Measurements from ENCODE around the gene TTLL13. TPM values are rescaled to one million over a fixed set of nuclear protein-coding genes. Genes with fewer than 3 reads are reported as not detected.

TTLL13 gene
- total RNA-seq, 1 donor from 2014 or later: not detected

DNA sequence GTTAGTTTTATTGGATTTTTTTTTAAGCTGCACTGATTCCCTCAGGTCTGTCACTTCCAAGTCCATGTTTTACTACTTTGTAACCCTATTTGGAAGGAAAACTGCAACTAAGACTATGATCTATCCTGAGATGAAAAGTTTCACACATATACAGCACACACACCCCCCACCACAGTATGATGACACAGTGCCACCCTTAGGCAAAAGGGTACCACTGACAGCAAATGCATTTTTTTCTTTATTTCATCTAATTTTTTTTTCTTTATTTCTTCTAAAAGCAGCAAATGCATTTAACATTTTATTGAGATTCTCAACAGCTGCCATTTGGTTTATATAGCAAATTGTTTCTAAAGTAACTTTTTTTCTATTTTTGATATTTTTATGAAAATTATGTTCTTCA, 37.3 kb downstream of the TTLL13 start:
- H3K4me1 ChIP-seq (ENCODE audit: insufficient read depth, low read length): no peaks in the 10 kb centered on the region
- H3K79me2 ChIP-seq (ENCODE audit: insufficient read depth, low read length): no peaks in the 10 kb centered on the region
- no peak for DNase-seq (ENCODE audit: low read depth)
- no peaks in the 10 kb centered on the region for H3K27me3 Mint-ChIP-seq (ENCODE audit: low read depth, unreplicated experiment)
- no peaks in the 10 kb centered on the region for H3K9me3 Mint-ChIP-seq (ENCODE audit: unreplicated experiment)
- H4K20me1 ChIP-seq (ENCODE audit: insufficient read depth, low read length): no peaks in the 10 kb centered on the region
- H3K4me1 Mint-ChIP-seq (ENCODE audit: low read depth, unreplicated experiment): no peaks in the 10 kb centered on the region
- no peak overlapping the region for H3K9ac ChIP-seq (ENCODE audit: low read length)
- no peaks in the 10 kb centered on the region for H3K36me3 ChIP-seq (ENCODE audit: insufficient read depth, low read length)
- no peaks in the 10 kb centered on the region for H3K27me3 ChIP-seq (ENCODE audit: insufficient read depth, low read length)
- H3K9me3 ChIP-seq (ENCODE audit: insufficient read depth, low read depth, low read length): no peaks in the 10 kb centered on the region
- H3K27ac ChIP-seq (ENCODE audit: low read depth, low read length): no peak overlapping the region
- TF ChIP-seq, protein P1, sequence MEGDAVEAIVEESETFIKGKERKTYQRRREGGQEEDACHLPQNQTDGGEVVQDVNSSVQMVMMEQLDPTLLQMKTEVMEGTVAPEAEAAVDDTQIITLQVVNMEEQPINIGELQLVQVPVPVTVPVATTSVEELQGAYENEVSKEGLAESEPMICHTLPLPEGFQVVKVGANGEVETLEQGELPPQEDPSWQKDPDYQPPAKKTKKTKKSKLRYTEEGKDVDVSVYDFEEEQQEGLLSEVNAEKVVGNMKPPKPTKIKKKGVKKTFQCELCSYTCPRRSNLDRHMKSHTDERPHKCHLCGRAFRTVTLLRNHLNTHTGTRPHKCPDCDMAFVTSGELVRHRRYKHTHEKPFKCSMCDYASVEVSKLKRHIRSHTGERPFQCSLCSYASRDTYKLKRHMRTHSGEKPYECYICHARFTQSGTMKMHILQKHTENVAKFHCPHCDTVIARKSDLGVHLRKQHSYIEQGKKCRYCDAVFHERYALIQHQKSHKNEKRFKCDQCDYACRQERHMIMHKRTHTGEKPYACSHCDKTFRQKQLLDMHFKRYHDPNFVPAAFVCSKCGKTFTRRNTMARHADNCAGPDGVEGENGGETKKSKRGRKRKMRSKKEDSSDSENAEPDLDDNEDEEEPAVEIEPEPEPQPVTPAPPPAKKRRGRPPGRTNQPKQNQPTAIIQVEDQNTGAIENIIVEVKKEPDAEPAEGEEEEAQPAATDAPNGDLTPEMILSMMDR (IDR thresholded peaks at IDR 0.05; ENCODE audit: insufficient read depth, low read depth, low read length): peak; percentile 46
- no peak for TF ChIP-seq EZH2 (IDR thresholded peaks at IDR 0.05; ENCODE audit: insufficient read depth, low read length)
- H2AFZ ChIP-seq (ENCODE audit: low read depth, low read length): no peak overlapping the region
- no peak overlapping the region for H3K27ac Mint-ChIP-seq (ENCODE audit: unreplicated experiment)
- H3K4me3 Mint-ChIP-seq (ENCODE audit: unreplicated experiment): no peak overlapping the region
- no peak for FAIRE-seq
- H3K4me2 ChIP-seq (ENCODE audit: low read length): no peak overlapping the region
- no peaks in the 10 kb centered on the region for H3K36me3 Mint-ChIP-seq (ENCODE audit: low read depth, unreplicated experiment)
- H3K4me3 ChIP-seq (ENCODE audit: insufficient read depth, low read depth, low read length): no peak overlapping the region

DNA sequence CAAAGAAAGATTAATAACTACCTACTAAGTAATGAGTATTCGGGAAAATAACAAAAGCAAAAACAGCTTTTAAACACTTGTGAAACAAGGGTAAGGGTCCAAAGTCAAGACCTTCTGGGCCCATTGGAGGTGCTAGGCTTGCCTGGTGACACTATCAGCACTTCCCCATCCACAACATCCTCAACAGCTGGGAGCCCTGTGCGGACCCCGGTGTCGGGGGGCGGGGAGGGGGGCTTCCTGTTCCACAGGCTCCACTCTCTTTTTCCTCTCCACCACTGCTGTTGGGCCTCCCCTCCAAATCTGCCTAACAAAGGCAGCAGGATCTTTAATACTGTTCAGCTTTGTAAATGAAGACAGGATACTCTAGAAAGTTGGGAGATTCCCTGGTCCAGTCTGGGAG, 37.7 kb downstream of the TTLL13 start:
- H3K9me3 ChIP-seq (ENCODE audit: insufficient read depth, low read depth, low read length): no peaks in the 10 kb centered on the region
- no peak overlapping the region for H3K9ac ChIP-seq (ENCODE audit: low read length)
- H4K20me1 ChIP-seq (ENCODE audit: insufficient read depth, low read length): no peaks in the 10 kb centered on the region
- H3K27me3 ChIP-seq (ENCODE audit: insufficient read depth, low read length): no peaks in the 10 kb centered on the region
- no peaks in the 10 kb centered on the region for H3K4me1 Mint-ChIP-seq (ENCODE audit: low read depth, unreplicated experiment)
- TF ChIP-seq, protein P1 (IDR thresholded peaks at IDR 0.05; ENCODE audit: insufficient read depth, low read depth, low read length): no peak
- TF ChIP-seq EZH2 (IDR thresholded peaks at IDR 0.05; ENCODE audit: insufficient read depth, low read length): no peak
- H3K4me3 ChIP-seq (ENCODE audit: insufficient read depth, low read depth, low read length): no peak overlapping the region
- H3K9me3 Mint-ChIP-seq (ENCODE audit: unreplicated experiment): no peaks in the 10 kb centered on the region
- H3K4me3 Mint-ChIP-seq (ENCODE audit: unreplicated experiment): no peak overlapping the region
- H3K36me3 ChIP-seq (ENCODE audit: insufficient read depth, low read length): no peaks in the 10 kb centered on the region
- H3K4me1 ChIP-seq (ENCODE audit: insufficient read depth, low read length): no peaks in the 10 kb centered on the region
- H3K36me3 Mint-ChIP-seq (ENCODE audit: low read depth, unreplicated experiment): no peaks in the 10 kb centered on the region
- DNase-seq (ENCODE audit: low read depth) (no peak), FAIRE-seq (no peak)
- no peak overlapping the region for H3K27ac ChIP-seq (ENCODE audit: low read depth, low read length)
- H3K27me3 Mint-ChIP-seq (ENCODE audit: low read depth, unreplicated experiment): no peaks in the 10 kb centered on the region
- H3K27ac Mint-ChIP-seq (ENCODE audit: unreplicated experiment): no peak overlapping the region
- H3K4me2 ChIP-seq (ENCODE audit: low read length): no peak overlapping the region
- H3K79me2 ChIP-seq (ENCODE audit: insufficient read depth, low read length): no peaks in the 10 kb centered on the region
- H2AFZ ChIP-seq (ENCODE audit: low read depth, low read length): no peak overlapping the region

DNA sequence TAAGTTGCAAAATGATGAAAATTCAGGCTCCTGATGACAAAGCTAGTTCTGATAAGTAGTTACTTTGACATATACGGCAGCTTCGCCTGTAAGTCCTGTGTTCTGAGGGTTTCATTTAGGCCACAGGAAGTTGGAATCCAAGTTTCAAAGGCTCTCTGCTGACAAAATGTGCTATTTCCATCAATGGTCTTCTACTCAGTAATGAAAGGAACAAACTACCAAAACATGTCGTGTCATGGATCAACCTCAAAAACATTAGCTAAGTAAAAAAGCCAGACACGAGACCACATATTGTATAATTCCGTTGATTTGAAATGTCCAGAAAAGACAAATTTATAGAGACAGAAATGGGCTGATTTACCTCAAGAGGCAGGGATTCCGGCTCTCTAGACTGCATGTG, 38.6 kb downstream of the TTLL13 start:
- Mint-ChIP-seq H3K4me1 (ENCODE audit: low read depth, unreplicated experiment) (no peaks in the 10 kb centered on the region), H3K4me3 (ENCODE audit: unreplicated experiment) (no peak overlapping the region), H3K27ac (ENCODE audit: unreplicated experiment) (no peak overlapping the region), H3K27me3 (ENCODE audit: low read depth, unreplicated experiment) (no peaks in the 10 kb centered on the region), H3K36me3 (ENCODE audit: low read depth, unreplicated experiment) (no peaks in the 10 kb centered on the region), H3K9me3 (ENCODE audit: unreplicated experiment) (no peaks in the 10 kb centered on the region)
- FAIRE-seq (no peak), DNase-seq (ENCODE audit: low read depth) (no peak)
- H3K9ac ChIP-seq (ENCODE audit: low read length): no peak overlapping the region
- H4K20me1 ChIP-seq (ENCODE audit: insufficient read depth, low read length): no peaks in the 10 kb centered on the region
- no peaks in the 10 kb centered on the region for H3K79me2 ChIP-seq (ENCODE audit: insufficient read depth, low read length)
- H3K27me3 ChIP-seq (ENCODE audit: insufficient read depth, low read length): no peaks in the 10 kb centered on the region
- H3K4me2 ChIP-seq (ENCODE audit: low read length): no peak overlapping the region
- H3K9me3 ChIP-seq (ENCODE audit: insufficient read depth, low read depth, low read length): no peaks in the 10 kb centered on the region
- H3K4me1 ChIP-seq (ENCODE audit: insufficient read depth, low read length): no peaks in the 10 kb centered on the region
- no peak overlapping the region for H2AFZ ChIP-seq (ENCODE audit: low read depth, low read length)
- no peak overlapping the region for H3K27ac ChIP-seq (ENCODE audit: low read depth, low read length)
- no peak for TF ChIP-seq EZH2 (IDR thresholded peaks at IDR 0.05; ENCODE audit: insufficient read depth, low read length)
- TF ChIP-seq, protein P1 (IDR thresholded peaks at IDR 0.05; ENCODE audit: insufficient read depth, low read depth, low read length): no peak
- H3K36me3 ChIP-seq (ENCODE audit: insufficient read depth, low read length): no peaks in the 10 kb centered on the region
- no peak overlapping the region for H3K4me3 ChIP-seq (ENCODE audit: insufficient read depth, low read depth, low read length)

Measured in astrocyte (in vitro differentiated cells and primary cell).